ENCODE measurements around the gene GRN.
A peak's percentile ranks its signal among the peaks of the same experiment; 100 is the strongest.

GRN gene

DNA sequence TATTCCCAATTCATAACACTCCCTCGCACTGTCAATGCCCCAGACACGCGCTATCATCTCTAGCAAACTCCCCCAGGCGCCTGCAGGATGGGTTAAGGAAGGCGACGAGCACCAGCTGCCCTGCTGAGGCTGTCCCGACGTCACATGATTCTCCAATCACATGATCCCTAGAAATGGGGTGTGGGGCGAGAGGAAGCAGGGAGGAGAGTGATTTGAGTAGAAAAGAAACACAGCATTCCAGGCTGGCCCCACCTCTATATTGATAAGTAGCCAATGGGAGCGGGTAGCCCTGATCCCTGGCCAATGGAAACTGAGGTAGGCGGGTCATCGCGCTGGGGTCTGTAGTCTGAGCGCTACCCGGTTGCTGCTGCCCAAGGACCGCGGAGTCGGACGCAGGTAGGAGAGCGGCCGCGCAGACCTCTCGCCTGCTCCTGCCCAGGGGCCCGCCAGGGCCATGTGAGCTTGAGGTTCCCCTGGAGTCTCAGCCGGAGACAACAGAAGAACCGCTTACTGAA, at the start of gene GRN:
Gene GRN (plus strand): TSS at position 364 of the 515 bp plus-strand sequence. CDS start 3,863 bp downstream, outside the sequence.
- H3K4me3 ChIP-seq (ENCODE audit: control insufficient read depth, low read depth, low read length): peak within 1 kb of the TSS; percentile 77
- DNase-seq (ENCODE audit: low read depth): peak; percentile 99
- TF ChIP-seq, protein P1, sequence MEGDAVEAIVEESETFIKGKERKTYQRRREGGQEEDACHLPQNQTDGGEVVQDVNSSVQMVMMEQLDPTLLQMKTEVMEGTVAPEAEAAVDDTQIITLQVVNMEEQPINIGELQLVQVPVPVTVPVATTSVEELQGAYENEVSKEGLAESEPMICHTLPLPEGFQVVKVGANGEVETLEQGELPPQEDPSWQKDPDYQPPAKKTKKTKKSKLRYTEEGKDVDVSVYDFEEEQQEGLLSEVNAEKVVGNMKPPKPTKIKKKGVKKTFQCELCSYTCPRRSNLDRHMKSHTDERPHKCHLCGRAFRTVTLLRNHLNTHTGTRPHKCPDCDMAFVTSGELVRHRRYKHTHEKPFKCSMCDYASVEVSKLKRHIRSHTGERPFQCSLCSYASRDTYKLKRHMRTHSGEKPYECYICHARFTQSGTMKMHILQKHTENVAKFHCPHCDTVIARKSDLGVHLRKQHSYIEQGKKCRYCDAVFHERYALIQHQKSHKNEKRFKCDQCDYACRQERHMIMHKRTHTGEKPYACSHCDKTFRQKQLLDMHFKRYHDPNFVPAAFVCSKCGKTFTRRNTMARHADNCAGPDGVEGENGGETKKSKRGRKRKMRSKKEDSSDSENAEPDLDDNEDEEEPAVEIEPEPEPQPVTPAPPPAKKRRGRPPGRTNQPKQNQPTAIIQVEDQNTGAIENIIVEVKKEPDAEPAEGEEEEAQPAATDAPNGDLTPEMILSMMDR (conservative IDR thresholded peaks at IDR 0.05; ENCODE audit: control insufficient read depth, insufficient read depth, low read depth, low read length): no peak

DNA sequence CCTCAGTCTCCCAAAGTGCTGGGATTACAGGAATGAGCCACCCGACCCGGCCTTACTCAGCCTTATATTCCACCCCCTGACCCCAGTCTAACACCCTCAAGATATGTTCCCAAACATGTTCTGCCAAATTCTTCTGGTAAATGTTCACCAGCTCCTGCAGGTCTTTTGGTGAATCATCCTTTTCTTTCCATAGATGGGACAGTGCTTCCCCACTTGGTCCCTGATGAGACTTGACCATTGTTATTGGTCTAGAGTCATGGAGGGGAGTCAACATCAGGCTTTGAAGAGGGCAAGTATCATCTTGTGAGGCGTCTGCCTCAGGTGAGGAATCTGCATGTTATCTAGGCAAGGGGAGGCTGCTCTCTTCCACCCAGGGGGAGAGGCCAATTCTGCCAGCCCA, 47.1 kb upstream of the GRN start:
- DNase-seq (ENCODE audit: low read depth): no peak
- TF ChIP-seq, protein P1 (conservative IDR thresholded peaks at IDR 0.05; ENCODE audit: control insufficient read depth, insufficient read depth, low read depth, low read length): no peak
- H3K4me3 ChIP-seq (ENCODE audit: control insufficient read depth, low read depth, low read length): no peak overlapping the region

DNA sequence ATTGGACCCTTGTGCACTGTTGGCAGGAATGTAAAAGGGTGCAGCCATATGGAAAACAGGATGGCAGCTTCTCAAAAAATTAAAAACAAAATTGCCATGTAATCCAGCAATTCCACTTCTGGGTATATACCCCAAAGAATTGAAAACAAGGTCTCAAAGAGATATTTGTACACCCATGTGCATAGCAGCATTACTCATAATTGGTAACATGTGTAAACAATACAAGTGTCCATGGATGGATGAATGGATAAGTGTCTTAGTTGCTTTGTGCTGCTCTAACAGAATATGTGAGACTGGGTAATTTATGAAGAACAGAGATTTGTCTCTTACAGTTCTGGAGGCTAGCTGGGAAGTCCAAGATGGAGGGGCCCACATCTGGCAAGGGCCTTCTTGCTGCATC, 40.5 kb upstream of the GRN start:
- TF ChIP-seq, protein P1 (conservative IDR thresholded peaks at IDR 0.05; ENCODE audit: control insufficient read depth, insufficient read depth, low read depth, low read length): no peak
- peak; percentile 38 for DNase-seq (ENCODE audit: low read depth)
- H3K4me3 ChIP-seq (ENCODE audit: control insufficient read depth, low read depth, low read length): no peak overlapping the region

DNA sequence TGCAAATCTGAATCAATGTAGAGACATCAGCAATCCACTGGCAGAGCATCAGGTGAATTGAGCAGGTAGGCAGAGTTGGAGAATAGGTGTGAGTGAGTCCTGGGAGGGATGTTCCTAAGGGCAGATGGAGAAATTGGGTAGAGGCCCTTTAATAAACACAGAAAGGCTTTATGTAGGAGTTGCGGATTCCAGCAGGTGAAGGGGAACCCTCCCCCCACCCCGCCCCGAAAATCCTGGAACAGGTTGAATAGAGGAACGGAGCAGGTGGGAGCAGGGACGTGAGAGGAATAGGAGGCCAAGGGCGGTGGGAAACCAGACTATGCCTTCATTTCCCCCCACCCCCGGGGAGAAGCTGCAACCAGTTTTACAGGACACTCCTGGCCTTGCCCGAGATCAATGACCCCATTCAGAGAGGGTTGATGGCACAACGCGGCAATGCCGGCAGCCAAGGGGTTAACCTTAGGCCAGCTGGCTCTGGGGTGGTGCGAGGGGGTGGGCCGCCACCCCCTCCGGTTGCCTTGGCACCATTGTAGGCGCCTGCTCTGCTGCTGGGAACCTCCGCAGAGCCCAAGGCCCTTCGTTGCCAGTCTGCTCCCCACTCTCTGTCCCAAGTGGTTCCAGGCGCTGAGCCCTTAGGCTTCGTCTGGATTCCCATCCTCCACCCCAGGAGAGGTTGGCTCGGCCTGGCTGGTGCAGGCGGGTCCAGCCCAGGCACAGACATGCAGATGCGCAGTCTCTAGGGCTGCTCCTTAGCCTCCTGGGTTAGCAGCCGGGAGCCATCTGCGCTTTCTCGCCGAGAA, 37.5 kb upstream of the GRN start:
- no peak for DNase-seq (ENCODE audit: low read depth)
- H3K4me3 ChIP-seq (ENCODE audit: control insufficient read depth, low read depth, low read length): no peak overlapping the region
- TF ChIP-seq, protein P1 (conservative IDR thresholded peaks at IDR 0.05; ENCODE audit: control insufficient read depth, insufficient read depth, low read depth, low read length): no peak

DNA sequence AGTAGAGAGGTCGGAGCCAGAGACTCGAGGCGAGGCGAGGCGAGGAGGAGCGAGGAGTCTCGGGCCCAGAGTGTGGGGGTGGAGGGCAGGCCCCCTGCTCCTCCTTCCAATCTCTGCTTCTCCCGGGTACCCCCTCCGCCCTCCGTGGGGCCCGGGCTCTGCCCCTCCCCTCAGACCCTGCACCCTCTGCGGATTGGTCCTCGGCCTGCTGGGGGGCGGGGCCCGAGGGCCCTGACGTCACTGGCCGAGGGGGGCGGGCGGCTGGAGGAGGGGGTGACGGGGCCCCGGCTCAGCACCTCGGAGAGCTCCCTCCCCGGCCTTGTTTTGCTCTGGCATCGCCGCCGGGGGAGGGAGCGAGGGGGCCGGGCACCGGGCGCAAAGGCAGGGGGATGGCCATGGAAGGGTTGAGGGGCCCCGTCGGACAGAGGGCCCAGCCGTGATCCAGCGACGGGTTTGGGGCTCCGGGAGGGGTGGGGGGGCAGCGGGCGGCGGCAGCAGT, 36.7 kb upstream of the GRN start, which contains the start of gene RUNDC3A:
Gene RUNDC3A (plus strand): TSS at position 282 of the 499 bp plus-strand sequence. CDS start 232 bp downstream, outside the sequence.
- TF ChIP-seq, protein P1 (conservative IDR thresholded peaks at IDR 0.05; ENCODE audit: control insufficient read depth, insufficient read depth, low read depth, low read length): no peak
- DNase-seq (ENCODE audit: low read depth): peak; percentile 51
- H3K4me3 ChIP-seq (ENCODE audit: control insufficient read depth, low read depth, low read length): peak within 1 kb of the TSS; percentile 24

DNA sequence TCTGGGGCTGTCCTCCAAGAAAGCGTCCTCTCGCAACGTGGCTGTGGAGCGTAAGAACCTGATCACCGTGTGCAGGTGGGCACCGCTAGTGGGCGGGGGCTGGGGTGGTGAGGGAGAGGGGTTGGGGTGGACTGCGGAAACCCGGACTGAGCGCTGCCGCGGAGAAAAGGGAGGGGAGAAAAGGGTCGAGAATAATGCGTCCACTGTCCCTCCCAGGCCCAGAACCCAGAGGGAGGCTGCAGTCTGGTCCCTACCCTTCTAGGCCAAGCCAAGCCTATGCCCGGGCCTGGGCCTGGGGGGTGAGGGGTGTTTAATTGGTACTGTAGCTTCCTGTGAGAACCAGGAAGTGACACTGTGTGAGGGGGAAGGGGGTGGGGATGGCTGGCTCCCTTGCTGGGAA, 36.2 kb upstream of the GRN start:
- TF ChIP-seq, protein P1 (conservative IDR thresholded peaks at IDR 0.05; ENCODE audit: control insufficient read depth, insufficient read depth, low read depth, low read length): no peak
- no peak for DNase-seq (ENCODE audit: low read depth)
- H3K4me3 ChIP-seq (ENCODE audit: control insufficient read depth, low read depth, low read length): no peak overlapping the region
